Muscle of leg (tissue), 11 donors: ENCODE results near the gene KLF9. TPM values are rescaled to one million over a fixed set of nuclear protein-coding genes. Genes with fewer than 3 reads are reported as not detected.
A peak's percentile ranks its signal among the peaks of the same experiment; 100 is the strongest.

Experiments
- DNase-seq: peaks from one replicate; pipeline ENCODE4 v3.0.0; 2013
- H3K27ac ChIP-seq: one replicate; pipeline ENCODE4 v1.5.1; 2013; ENCODE audit warnings: mild to moderate bottlenecking, low read length, control low read depth
- H3K27me3 ChIP-seq: one replicate; pipeline ENCODE4 v1.6.1; 2013; ENCODE audit warnings: low read length; ENCODE audit not compliant: control insufficient read depth, insufficient read depth
- H3K36me3 ChIP-seq: one replicate; pipeline ENCODE4 v1.6.1; 2013; ENCODE audit warnings: low read length; ENCODE audit not compliant: control insufficient read depth, insufficient read depth
- H3K4me1 ChIP-seq: one replicate; pipeline ENCODE4 v1.6.1; 2013; ENCODE audit warnings: low read length; ENCODE audit not compliant: control insufficient read depth, insufficient read depth
- H3K4me3 ChIP-seq: one replicate; pipeline ENCODE4 v1.5.1; 2013; ENCODE audit warnings: low read length, control low read depth
- H3K9me3 ChIP-seq: replicated peaks from 2 replicates; pipeline ENCODE4 v1.6.1; 2013; ENCODE audit warnings: low read depth, low read length; ENCODE audit not compliant: control insufficient read depth
- WGBS: methylation state at CpG from one replicate; pipeline ENCODE4 v1.1.5; 2013; ENCODE audit warnings: missing lambda C conversion rate; ENCODE audit not compliant: insufficient coverage; 5-methylcytosine and 5-hydroxymethylcytosine counted together
- polyA plus RNA-seq, 8 donors: library from polyadenylated mRNA; unstranded; fragments of 120-200 nt; gene quantifications; one replicate each; pipeline versions ENCODE4 v1.2.1 to v1.2.3, GENCODE V29; 2013; ENCODE audit warnings: inconsistent platforms in 1 of 8, low replicate concordance in 1 of 8; ENCODE audit not compliant: insufficient read length in 8 of 8, insufficient read depth in 1 of 8
- total RNA-seq: library from RNA; stranded (reverse); fragments of 120-200 nt; gene quantifications from one replicate; pipeline ENCODE4 v1.2.4, GENCODE V29; 2013

The KLF9 gene
- total and polyA plus RNA-seq, 9 donors: 1.3 to 3.8 (median 2.0) TPM

DNA sequence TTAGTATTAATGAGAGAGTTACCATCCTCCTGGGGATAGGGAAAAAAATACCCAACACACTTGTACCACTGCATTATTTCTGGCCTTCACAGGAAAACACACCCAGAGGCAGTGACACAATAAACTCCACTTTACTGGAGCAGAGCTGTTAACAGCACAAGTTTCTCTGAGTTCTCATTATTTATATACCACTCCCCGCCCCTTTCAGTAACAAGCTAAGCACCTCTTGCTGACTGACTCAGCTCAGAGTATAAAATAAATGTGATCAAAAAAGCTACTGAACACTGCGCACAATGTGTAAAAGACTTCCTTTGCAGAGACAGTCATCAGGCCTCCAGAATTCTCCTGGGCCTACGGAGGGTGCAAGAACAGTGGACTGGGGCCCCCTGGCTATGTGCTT, 21.6 kb downstream of the KLF9 start:
- no peak for DNase-seq
- Histone ChIP-seq H3K36me3 (no peaks in the 10 kb centered on the region), H3K4me1 (no peaks in the 10 kb centered on the region), H3K9me3 (no peaks in the 10 kb centered on the region), H3K27me3 (no peaks in the 10 kb centered on the region), H3K4me3 (no peak overlapping the region), H3K27ac (no peak overlapping the region)
- 88% methylated on average over 2 of the region's 3 CpGs for WGBS

- Histone ChIP-seq H3K9me3 (no peaks in the 10 kb centered on the region), H3K27ac (no peak overlapping the region), H3K27me3 (no peaks in the 10 kb centered on the region), H3K4me3 (no peak overlapping the region), H3K36me3 (no peaks in the 10 kb centered on the region), H3K4me1 (no peaks in the 10 kb centered on the region)
- WGBS: 83% methylated on average over 1 of the region's 2 CpGs
- no peak for DNase-seq
Measured at GRCh38 chr9:70392189-70392588, 22.3 kb downstream of the KLF9 start.

- Histone ChIP-seq H3K27me3 (no peaks in the 10 kb centered on the region), H3K4me3 (no peak overlapping the region), H3K36me3 (no peaks in the 10 kb centered on the region), H3K4me1 (no peaks in the 10 kb centered on the region), H3K9me3 (no peaks in the 10 kb centered on the region), H3K27ac (no peak overlapping the region)
- peak; percentile 33 for DNase-seq
- WGBS: 83% methylated on average over 1 of the region's 2 CpGs
Measured at GRCh38 chr9:70390933-70391341, 23.5 kb downstream of the KLF9 start.

GRCh38 chr9:70389621-70390266, 24.7 kb downstream of the KLF9 start:
- Histone ChIP-seq H3K4me3 (no peak overlapping the region), H3K36me3 (no peaks in the 10 kb centered on the region), H3K27me3 (no peaks in the 10 kb centered on the region), H3K9me3 (no peaks in the 10 kb centered on the region), H3K4me1 (no peaks in the 10 kb centered on the region), H3K27ac (no peak overlapping the region)
- 74% methylated on average over 4 of the region's 10 CpGs for WGBS
- DNase-seq: peak; percentile 61

DNA sequence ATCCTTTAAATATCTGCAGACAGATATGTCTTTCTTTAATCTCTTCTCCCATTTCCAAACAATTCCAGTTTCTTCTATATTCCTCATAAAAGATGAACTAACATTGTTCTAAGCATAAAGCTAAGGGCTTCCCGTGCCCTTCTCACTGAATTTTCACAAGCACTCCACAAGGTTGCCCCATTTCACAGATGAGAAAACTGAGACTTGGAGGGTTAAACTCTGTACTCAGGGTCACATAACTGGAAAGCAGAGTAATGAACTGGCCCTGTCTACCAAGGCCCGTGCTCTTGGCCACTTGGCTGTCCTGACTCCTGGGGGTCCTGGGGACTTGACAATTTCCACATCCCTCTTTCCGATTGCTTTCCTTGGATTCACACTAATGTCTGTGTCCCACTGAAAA, 25.3 kb downstream of the KLF9 start:
- Histone ChIP-seq H3K36me3 (no peaks in the 10 kb centered on the region), H3K9me3 (no peaks in the 10 kb centered on the region), H3K27ac (no peak overlapping the region), H3K27me3 (no peaks in the 10 kb centered on the region), H3K4me1 (no peaks in the 10 kb centered on the region), H3K4me3 (no peak overlapping the region)
- DNase-seq: no peak
- 52% methylated on average over 2 of the region's 3 CpGs for WGBS

- no peak for DNase-seq
- Histone ChIP-seq H3K4me1 (no peaks in the 10 kb centered on the region), H3K27ac (no peak overlapping the region), H3K36me3 (no peaks in the 10 kb centered on the region), H3K9me3 (no peaks in the 10 kb centered on the region), H3K4me3 (no peak overlapping the region), H3K27me3 (no peaks in the 10 kb centered on the region)
- 75% methylated on average over 20 of the region's 23 CpGs for WGBS
Measured at GRCh38 chr9:70387663-70388062, 26.8 kb downstream of the KLF9 start.

GRCh38 chr9:70385426-70385825, 29.0 kb downstream of the KLF9 start:
- Histone ChIP-seq H3K9me3 (no peaks in the 10 kb centered on the region), H3K4me1 (no peaks in the 10 kb centered on the region), H3K36me3 (no peaks in the 10 kb centered on the region), H3K27me3 (no peaks in the 10 kb centered on the region), H3K27ac (no peak overlapping the region), H3K4me3 (no peak overlapping the region)
- peak; percentile 67 for DNase-seq
- no CpG with 5 or more reads among the region's 3 CpGs for WGBS

GRCh38 chr9:70382709-70383605, 31.5 kb downstream of the KLF9 start:
- Histone ChIP-seq H3K9me3 (no peaks in the 10 kb centered on the region), H3K36me3 (no peaks in the 10 kb centered on the region), H3K4me1 (no peaks in the 10 kb centered on the region), H3K27me3 (no peaks in the 10 kb centered on the region), H3K27ac (no peak overlapping the region), H3K4me3 (no peak overlapping the region)
- DNase-seq: peak; percentile 56
- 57% methylated on average over 9 of the region's 9 CpGs for WGBS

- Histone ChIP-seq H3K4me1 (no peaks in the 10 kb centered on the region), H3K27ac (no peak overlapping the region), H3K4me3 (no peak overlapping the region)
Measured at GRCh38 chr9:70382046-70382708, 32.3 kb downstream of the KLF9 start.

DNA sequence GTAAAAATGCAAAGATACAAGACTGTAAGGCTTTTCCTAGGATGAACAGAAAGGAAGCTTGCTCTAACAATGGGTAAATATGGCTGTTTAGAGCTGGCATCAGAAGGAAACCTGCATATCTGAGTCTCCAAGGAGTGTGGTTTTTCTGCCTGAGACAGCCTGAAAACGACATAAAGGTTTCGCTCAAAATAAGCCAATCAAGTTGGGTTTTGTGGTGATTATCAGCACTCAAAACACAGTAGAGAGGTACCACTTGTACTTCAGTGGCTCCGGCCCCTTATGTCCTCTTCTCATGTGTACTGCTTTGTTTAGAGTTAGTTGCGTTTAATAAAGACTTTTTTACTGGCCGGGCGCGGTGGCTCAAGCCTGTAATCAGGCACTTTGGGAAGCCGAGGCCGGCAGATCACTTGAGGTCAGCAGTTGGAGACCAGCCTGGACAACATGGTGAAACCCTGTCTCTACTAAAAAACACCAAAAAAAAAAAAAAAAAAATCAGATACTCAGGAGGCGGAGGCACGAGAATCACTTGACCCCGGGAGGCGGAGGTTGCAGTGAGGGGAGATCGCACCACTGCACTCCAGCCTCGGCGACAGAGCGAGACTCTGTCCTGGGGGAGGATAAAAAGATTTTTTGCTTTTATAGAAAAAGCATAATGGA, 39.4 kb downstream of the KLF9 start:
- H3K36me3 ChIP-seq: no peaks in the 10 kb centered on the region
- DNase-seq: no peak
- no peaks in the 10 kb centered on the region for H3K9me3 ChIP-seq
- 75% methylated on average over 11 of the region's 17 CpGs for WGBS
- no peak overlapping the region for H3K27ac ChIP-seq
- no peaks in the 10 kb centered on the region for H3K4me1 ChIP-seq
- no peaks in the 10 kb centered on the region for H3K27me3 ChIP-seq
- no peak overlapping the region for H3K4me3 ChIP-seq

More at GRCh38 chr9:70382046-70382708, 32.3 kb downstream of the KLF9 start:
- WGBS: 80% methylated on average over 5 of the region's 6 CpGs
- no peak for DNase-seq
- H3K9me3 ChIP-seq: no peaks in the 10 kb centered on the region
- no peaks in the 10 kb centered on the region for H3K36me3 ChIP-seq
- no peaks in the 10 kb centered on the region for H3K27me3 ChIP-seq
